AG10803 (cell line): ENCODE results near the gene SPATA3.

Experiments
- DNase-seq: peaks from one replicate; pipeline ENCODE4 v3.0.0; 2010; ENCODE audit warnings: low read depth
- H3K4me3 ChIP-seq: 2 replicates; pipeline ENCODE4 v1.5.1; 2011; ENCODE audit warnings: mild to moderate bottlenecking, low read length, control low read depth
- TF ChIP-seq, protein P1 (sequence below): conservative IDR thresholded peaks from 2 replicates; pipeline ENCODE4 v1.5.1; 2011; ENCODE audit warnings: mild to moderate bottlenecking, low read length, control low read depth, inconsistent platforms

SPATA3 gene

DNA sequence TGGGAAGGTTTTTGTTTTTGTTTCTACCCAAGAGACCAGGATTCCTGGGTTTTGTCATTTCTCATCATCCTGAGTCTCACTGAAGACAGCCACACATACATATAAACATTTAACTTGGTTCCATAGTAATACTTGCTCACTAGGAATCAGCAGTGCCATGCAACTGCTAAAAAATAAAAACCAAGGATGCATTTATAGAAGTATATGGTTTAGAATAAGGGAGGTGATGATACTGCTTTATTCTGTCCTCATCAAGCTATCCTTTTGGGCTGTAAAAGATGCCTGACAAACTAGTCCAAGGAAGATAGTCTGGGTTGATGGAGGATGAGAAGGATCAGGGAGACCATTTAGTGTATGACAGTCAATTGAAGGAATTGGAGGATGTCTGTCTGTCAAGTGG, 740 bp downstream of the SPATA3 start:
- H3K4me3 ChIP-seq: no peak overlapping the region
- TF ChIP-seq, protein P1, sequence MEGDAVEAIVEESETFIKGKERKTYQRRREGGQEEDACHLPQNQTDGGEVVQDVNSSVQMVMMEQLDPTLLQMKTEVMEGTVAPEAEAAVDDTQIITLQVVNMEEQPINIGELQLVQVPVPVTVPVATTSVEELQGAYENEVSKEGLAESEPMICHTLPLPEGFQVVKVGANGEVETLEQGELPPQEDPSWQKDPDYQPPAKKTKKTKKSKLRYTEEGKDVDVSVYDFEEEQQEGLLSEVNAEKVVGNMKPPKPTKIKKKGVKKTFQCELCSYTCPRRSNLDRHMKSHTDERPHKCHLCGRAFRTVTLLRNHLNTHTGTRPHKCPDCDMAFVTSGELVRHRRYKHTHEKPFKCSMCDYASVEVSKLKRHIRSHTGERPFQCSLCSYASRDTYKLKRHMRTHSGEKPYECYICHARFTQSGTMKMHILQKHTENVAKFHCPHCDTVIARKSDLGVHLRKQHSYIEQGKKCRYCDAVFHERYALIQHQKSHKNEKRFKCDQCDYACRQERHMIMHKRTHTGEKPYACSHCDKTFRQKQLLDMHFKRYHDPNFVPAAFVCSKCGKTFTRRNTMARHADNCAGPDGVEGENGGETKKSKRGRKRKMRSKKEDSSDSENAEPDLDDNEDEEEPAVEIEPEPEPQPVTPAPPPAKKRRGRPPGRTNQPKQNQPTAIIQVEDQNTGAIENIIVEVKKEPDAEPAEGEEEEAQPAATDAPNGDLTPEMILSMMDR: no peak
- no peak for DNase-seq

DNA sequence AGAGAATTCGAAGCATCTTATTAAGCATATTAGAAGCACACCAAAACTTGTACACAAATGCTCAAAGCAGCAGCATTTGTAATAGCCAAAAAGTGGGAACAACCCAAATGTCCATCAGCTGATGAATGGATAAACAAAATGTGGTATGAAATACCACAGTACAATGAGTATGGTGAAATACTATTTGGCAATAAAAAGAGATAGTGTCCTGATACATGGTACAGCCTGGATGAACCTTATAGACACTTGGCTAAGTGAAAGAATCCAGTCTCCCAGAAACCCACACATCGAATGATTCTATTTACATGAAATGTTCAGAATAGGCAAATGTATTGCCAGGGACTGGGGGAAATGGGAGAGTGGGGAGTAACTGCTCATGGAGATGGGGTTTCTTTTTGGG, 3.0 kb downstream of the SPATA3 start:
- TF ChIP-seq, protein P1: no peak
- H3K4me3 ChIP-seq: no peak overlapping the region
- DNase-seq: no peak

DNA sequence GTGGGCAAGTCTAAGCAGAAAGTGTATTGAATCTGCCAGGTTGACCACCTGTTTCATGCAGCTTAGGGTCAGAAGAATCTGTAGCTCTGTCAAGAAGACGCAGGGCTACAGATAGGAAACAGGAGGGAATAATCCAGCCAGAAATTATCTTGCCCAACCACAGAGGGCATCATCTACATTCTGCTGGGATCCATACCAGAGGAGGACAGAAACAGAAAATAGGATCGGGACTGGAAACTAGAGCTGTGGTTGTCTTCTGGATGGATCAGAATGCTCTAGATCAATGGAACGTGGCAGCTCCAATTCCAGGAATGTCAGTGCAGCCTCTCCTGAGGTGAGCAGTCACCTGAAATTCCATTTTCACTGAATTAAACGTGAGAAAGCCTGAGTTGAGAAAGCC, 3.6 kb downstream of the SPATA3 start:
- TF ChIP-seq, protein P1: no peak
- H3K4me3 ChIP-seq: no peak overlapping the region
- no peak for DNase-seq

DNA sequence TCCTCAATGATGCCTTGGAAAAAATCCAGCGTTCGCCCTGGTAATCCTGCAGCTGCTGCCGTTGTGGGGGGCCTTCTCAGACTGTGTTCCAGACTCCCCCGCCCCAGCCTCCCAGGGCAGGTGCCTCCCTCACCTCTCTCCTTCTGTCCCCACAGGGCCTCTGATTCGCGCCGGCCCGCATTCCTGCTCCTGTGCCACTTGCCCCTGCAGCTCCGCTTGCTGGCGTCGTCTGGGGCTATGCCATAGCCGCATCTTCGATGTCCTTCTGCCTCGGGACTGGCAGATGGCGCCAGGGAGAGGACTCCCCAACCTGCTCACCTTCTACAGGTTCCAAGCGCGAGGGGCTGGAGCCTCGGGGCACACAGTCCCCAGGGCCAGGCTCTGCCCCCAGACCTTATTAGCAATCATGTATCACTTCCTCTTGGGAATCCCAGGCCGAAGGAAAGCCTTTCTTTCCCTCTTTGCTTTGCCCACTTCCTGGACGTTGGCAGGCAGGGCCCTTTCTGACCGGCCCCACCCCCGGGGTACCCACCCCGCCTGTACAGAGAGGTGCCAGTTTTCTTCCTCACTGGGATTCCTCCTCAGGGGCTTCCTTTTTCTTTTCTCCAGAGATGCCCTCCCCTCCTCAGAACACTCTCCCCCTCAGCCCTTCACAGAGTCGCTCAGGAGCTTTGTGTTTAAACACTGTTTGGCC, 4.4 kb downstream of the SPATA3 start:
- TF ChIP-seq, protein P1: no peak
- no peak overlapping the region for H3K4me3 ChIP-seq
- no peak for DNase-seq

DNA sequence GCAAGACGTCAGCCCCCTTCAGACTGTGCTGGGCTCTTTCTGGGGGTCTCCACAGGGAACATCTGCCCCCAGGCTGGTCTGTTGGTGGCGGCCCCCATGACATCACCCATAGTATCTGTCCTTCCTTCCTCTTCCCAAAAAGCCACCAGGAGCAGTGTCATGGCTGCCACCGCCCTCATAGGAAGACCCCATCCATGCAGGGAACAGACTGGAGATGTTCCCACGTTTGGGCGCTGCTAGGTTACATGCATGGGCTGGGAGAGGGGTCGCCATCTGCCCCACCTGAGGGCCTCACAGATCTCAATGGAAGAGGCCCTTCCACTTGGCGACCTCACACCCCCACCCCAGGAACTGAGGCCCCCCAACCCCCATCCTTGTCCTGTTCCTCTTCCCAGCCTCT, 5.1 kb downstream of the SPATA3 start:
- TF ChIP-seq, protein P1: no peak
- H3K4me3 ChIP-seq: no peak overlapping the region
- no peak for DNase-seq

DNA sequence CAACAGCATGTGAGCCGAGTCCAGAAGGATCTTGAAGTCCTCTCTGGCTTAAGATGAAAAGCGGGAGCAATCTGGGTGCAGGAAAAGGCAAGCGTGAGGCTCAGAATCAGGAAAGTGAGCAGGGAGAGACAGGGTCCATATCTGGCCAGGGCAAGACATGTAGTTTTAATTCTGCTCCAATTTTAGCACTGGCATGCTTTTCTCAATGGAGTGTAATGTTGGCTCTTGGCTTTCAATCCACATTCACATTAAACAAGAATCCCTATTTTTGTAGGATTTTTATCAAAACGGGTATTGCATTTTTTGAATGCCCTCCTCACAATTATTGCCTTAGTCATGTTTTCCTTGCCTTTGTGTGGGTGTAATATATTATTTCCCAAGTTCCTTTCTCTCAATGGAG, 6.0 kb downstream of the SPATA3 start:
- TF ChIP-seq, protein P1: no peak
- no peak overlapping the region for H3K4me3 ChIP-seq
- DNase-seq: no peak

DNA sequence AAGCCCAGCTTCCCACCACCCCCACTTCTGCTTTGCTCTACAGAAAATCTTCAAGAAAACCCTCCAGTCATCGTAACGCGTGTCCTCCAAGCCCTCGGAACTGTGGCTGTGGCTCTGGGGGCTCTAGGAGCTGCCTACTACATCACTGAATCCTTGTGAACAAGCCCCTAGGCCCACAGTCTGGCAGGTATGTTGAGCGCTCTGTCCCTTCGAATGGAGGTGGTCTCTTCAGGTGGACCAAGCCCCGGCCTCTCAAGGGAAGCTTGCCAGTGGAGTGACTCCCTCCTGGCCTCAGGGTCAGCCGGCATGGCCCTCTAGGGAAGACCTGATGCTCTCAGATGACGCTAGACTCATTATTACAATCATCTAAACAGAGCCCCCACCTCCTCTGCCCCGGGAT, 6.7 kb downstream of the SPATA3 start:
- TF ChIP-seq, protein P1: no peak
- H3K4me3 ChIP-seq: no peak overlapping the region
- DNase-seq: no peak
